Endothelial cell of umbilical vein (primary cell): ENCODE results near the gene LONP2. TPM values are rescaled to one million over a fixed set of nuclear protein-coding genes. Genes with fewer than 3 reads are reported as not detected.

Source experiments
- BruUV-seq: library from RNA; stranded (reverse); fragments of 400-500 nt; replicated peaks from 2 replicates; lab custom pipeline; 2021; lab: Mats Ljungman, UMichigan
- CTCF ChIA-PET: fragments of 300-600, 350-600 bp; sonication (Branson Sonifier 250); formaldehyde crosslinking; loops from one replicate; lab custom pipeline; 2021; ENCODE audit warnings: antibody characterized with exemption, inconsistent platforms; lab: Charles Lee
- POLR2A ChIA-PET: fragments of 300-600, 350-600 bp; sonication (Branson Sonifier 250); formaldehyde crosslinking; loops from one replicate; lab custom pipeline; 2021; ENCODE audit warnings: antibody characterized with exemption, inconsistent platforms; lab: Charles Lee
- DNase-seq: peaks from one replicate; pipeline ENCODE4 v3.0.0-alpha.2; 2011; ENCODE audit warnings: low read depth, low spot score
- FAIRE-seq: peaks from 2 replicates; lab custom pipeline; 2011; peaks lifted over from hg19 to GRCh38; lab: Jason Lieb, UNC
- H2AFZ ChIP-seq: 2 replicates; pipeline ENCODE4 v1.6.0; 2012; ENCODE audit warnings: low read depth, low read length, control low read depth, inconsistent platforms
- H3K27ac ChIP-seq: 2 replicates; pipeline ENCODE4 v1.5.1; 2011; ENCODE audit warnings: low read depth, mild to moderate bottlenecking, control low read depth, low read length, moderate library complexity; ENCODE audit not compliant: insufficient read depth
- H3K27me3 ChIP-seq, 2 experiments: 2 replicates each; pipeline versions ENCODE4 v1.6.0 to v1.6.1; 2011; ENCODE audit warnings: low read length in 2 of 2, mixed read lengths in 1 of 2; ENCODE audit not compliant: control insufficient read depth in 2 of 2, insufficient read depth in 2 of 2
- H3K36me3 ChIP-seq, 2 experiments: 2 replicates in 1 of 2; 3 replicates in 1 of 2; pipeline ENCODE4 v1.5.1; 2011; ENCODE audit warnings: low read length in 2 of 2, mild to moderate bottlenecking in 1 of 2, moderate library complexity in 1 of 2; ENCODE audit not compliant: control insufficient read depth in 2 of 2, insufficient read depth in 2 of 2; ENCODE audit errors: extremely low read depth in 1 of 2
- H3K4me1 ChIP-seq: 3 replicates; pipeline ENCODE4 v1.5.1; 2011; ENCODE audit warnings: mild to moderate bottlenecking, low read length; ENCODE audit not compliant: control insufficient read depth, insufficient read depth; ENCODE audit errors: extremely low read depth
- H3K4me2 ChIP-seq: 2 replicates; pipeline ENCODE4 v1.6.1; 2011; ENCODE audit warnings: low read length, control low read depth, mixed read lengths; ENCODE audit not compliant: insufficient read depth
- H3K4me3 ChIP-seq, 3 experiments: fragments of 200-600 bp in 1 of 3; sonication (generic), shearing (Covaris generic) in 1 of 3; replicated peaks in 1 of 3; 2 replicates each; pipeline ENCODE4 v1.5.1; 2011 to 2016; ENCODE audit warnings: control low read depth in 3 of 3, low read length in 3 of 3, mild to moderate bottlenecking in 2 of 3, inconsistent platforms in 1 of 3, low read depth in 1 of 3, moderate library complexity in 1 of 3; ENCODE audit not compliant: insufficient read depth in 1 of 3
- H3K79me2 ChIP-seq: 2 replicates; pipeline ENCODE4 v1.6.0; 2012; ENCODE audit warnings: low read length, inconsistent platforms; ENCODE audit not compliant: control insufficient read depth, insufficient read depth
- H3K9ac ChIP-seq: replicated peaks from 2 replicates; pipeline ENCODE3; 2011; ENCODE audit warnings: low read length, control low read depth; ENCODE audit not compliant: insufficient read depth; ENCODE audit errors: extremely low read depth
- H3K9me1 ChIP-seq: replicated peaks from 3 replicates; pipeline ENCODE4 v1.6.0; 2011; ENCODE audit warnings: mild to moderate bottlenecking, low read length; ENCODE audit not compliant: control insufficient read depth, insufficient read depth; ENCODE audit errors: extremely low read depth
- H3K9me3 ChIP-seq: replicated peaks from 2 replicates; pipeline ENCODE4 v1.5.1; 2012; ENCODE audit warnings: low read length, inconsistent platforms; ENCODE audit not compliant: control insufficient read depth, insufficient read depth
- H4K20me1 ChIP-seq: replicated peaks from 2 replicates; pipeline ENCODE3; 2011; ENCODE audit warnings: mild to moderate bottlenecking, low read length; ENCODE audit not compliant: control insufficient read depth, insufficient read depth; ENCODE audit errors: extremely low read depth
- EZH2 ChIP-seq: IDR thresholded peaks from 2 replicates; pipeline ENCODE4 v1.6.1; 2012; ENCODE audit warnings: borderline replicate concordance, low read depth, mild to moderate bottlenecking, moderate library complexity, low read length, inconsistent platforms; ENCODE audit not compliant: severe bottlenecking
- FOS ChIP-seq: IDR thresholded peaks from 2 replicates; pipeline ENCODE4 v1.6.1; 2011; ENCODE audit warnings: mild to moderate bottlenecking, low read length, moderate library complexity, borderline replicate concordance; ENCODE audit not compliant: insufficient read depth
- GATA2 ChIP-seq: IDR thresholded peaks from 2 replicates; pipeline ENCODE4 v1.7.0; 2011; ENCODE audit warnings: low read depth, mild to moderate bottlenecking, moderate library complexity, mixed read lengths, low read length; ENCODE audit not compliant: insufficient read length, insufficient read depth
- JUN ChIP-seq: IDR thresholded peaks from 2 replicates; pipeline ENCODE4 v1.6.1; 2011; ENCODE audit warnings: borderline replicate concordance, low read depth; ENCODE audit not compliant: insufficient read length, insufficient read depth
- MYC ChIP-seq: IDR thresholded peaks from one replicate; pipeline ENCODE4 v1.6.1; 2011; ENCODE audit warnings: mild to moderate bottlenecking, low read depth, low read length
- POLR2A ChIP-seq: IDR thresholded peaks from 2 replicates; pipeline ENCODE4 v1.6.1; 2012; ENCODE audit warnings: low read depth, mild to moderate bottlenecking, control low read depth, low read length
- POLR2AphosphoS5 ChIP-seq: IDR thresholded peaks from 2 replicates; pipeline ENCODE4 v1.6.1; 2012; ENCODE audit warnings: low read depth, mild to moderate bottlenecking, control low read depth, low read length, moderate library complexity; ENCODE audit not compliant: insufficient read depth
- dilution Hi-C: fragments of 300-500 bp; cut with MboI; formaldehyde crosslinking; loops from one replicate; pipeline ENCODE4 v1.15.0; 2019; ENCODE audit warnings: low sequenced_read_pairs; ENCODE audit not compliant: extremely low pct_ligation_motif_present
- intact Hi-C: fragments of 100-400 bp; cut with micrococcal nuclease; formaldehyde crosslinking; loops from one replicate; pipeline ENCODE4 v1.10.0; 2022
- polyA plus RNA-seq, 4 experiments: library from polyadenylated mRNA; depleted of rRNA in 3 of 4; stranded (reverse) in 3 of 4; unstranded in 1 of 4; fragments of >200 nt; gene quantifications; 2 replicates each; pipeline versions ENCODE4 v1.2.1 to v1.2.3, GENCODE V29; 2011 to 2012; ENCODE audit warnings: missing spikeins in 1 of 4
- total RNA-seq: library from RNA; stranded (reverse); gene quantifications from 2 replicates; pipeline ENCODE4 v1.2.3, GENCODE V29; 2021
- TF ChIP-seq, protein P1 (sequence below): IDR thresholded peaks from 2 replicates; pipeline ENCODE4 v1.6.1; 2011; ENCODE audit not compliant: insufficient read depth, insufficient read length
- TF ChIP-seq, protein P2 (sequence below), 2 donors: IDR thresholded peaks; 1 replicate in 1 of 2; 2 replicates in 1 of 2; pipeline ENCODE4 v1.5.1; 2011; ENCODE audit warnings: low read length in 2 of 2, mild to moderate bottlenecking in 2 of 2, moderate library complexity in 2 of 2, control low read depth in 1 of 2, inconsistent platforms in 1 of 2, low read depth in 1 of 2; ENCODE audit not compliant: insufficient read depth in 1 of 2; ENCODE audit errors: extremely low read depth in 1 of 2

LONP2 gene
- total and polyA plus RNA-seq, 2 donors (not counting 3 experiments of a cell fraction or from before 2014, with no cell fraction given): 13.5 to 38.4 TPM

DNA sequence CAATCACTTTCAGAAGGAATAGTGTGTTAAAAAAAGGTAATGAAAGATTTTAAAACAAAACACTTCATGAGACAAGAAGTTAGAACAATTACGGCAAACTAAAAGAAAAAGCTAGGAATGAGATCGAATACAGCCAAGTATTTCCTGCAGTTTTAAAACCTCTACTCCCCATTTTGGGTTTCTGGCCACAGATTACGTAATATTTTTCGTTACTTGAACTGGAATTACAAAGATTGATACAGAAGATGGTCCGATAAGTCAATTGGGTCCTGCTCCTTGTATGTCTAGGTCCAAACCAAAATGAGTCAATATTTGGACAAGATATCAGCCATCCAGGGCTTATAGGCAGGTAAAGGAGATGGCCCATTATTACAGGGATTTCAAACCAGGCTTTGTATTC lies 88.9 kb downstream of the LONP2 start:
- Histone ChIP-seq H3K4me2 (no peak overlapping the region), H3K9me3 (no peaks in the 10 kb centered on the region), H3K9me1 (no peaks in the 10 kb centered on the region), H2AFZ (no peak overlapping the region), H3K27me3 (no peaks in the 10 kb centered on the region), H3K9ac (no peak overlapping the region), H4K20me1 (no peaks in the 10 kb centered on the region), H3K36me3 (peaks cover 0 to 5% of the 10 kb centered on the region in 2 experiments), H3K79me2 (no peaks in the 10 kb centered on the region), H3K4me3 (no peak overlapping the region), H3K4me1 (peaks cover 2% of the 10 kb centered on the region), H3K27ac (no peak overlapping the region)
- ChIA-PET POLR2A (no interaction called here), CTCF (interaction anchor here (0.6 to 0.8 kb wide), 2 partner anchors 15 to 1424 kb away, joined by 3 to 4 read pairs; no protein-coding TSS in a partner anchor)
- no TSS peak for BruUV-seq
- dilution Hi-C loops: no loop called here
- no peak for DNase-seq
- no peak for TF ChIP-seq FOS
- no peak for TF ChIP-seq JUN
- no peak for TF ChIP-seq GATA2
- TF ChIP-seq, protein P1, sequence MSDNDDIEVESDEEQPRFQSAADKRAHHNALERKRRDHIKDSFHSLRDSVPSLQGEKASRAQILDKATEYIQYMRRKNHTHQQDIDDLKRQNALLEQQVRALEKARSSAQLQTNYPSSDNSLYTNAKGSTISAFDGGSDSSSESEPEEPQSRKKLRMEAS: no peak
- TF ChIP-seq POLR2AphosphoS5: no peak
- TF ChIP-seq MYC: no peak
- TF ChIP-seq EZH2: no peak
- TF ChIP-seq, protein P2, sequence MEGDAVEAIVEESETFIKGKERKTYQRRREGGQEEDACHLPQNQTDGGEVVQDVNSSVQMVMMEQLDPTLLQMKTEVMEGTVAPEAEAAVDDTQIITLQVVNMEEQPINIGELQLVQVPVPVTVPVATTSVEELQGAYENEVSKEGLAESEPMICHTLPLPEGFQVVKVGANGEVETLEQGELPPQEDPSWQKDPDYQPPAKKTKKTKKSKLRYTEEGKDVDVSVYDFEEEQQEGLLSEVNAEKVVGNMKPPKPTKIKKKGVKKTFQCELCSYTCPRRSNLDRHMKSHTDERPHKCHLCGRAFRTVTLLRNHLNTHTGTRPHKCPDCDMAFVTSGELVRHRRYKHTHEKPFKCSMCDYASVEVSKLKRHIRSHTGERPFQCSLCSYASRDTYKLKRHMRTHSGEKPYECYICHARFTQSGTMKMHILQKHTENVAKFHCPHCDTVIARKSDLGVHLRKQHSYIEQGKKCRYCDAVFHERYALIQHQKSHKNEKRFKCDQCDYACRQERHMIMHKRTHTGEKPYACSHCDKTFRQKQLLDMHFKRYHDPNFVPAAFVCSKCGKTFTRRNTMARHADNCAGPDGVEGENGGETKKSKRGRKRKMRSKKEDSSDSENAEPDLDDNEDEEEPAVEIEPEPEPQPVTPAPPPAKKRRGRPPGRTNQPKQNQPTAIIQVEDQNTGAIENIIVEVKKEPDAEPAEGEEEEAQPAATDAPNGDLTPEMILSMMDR (IDR thresholded peaks at IDR 0.05; ENCODE audit: extremely low read depth in 1 of 2, insufficient read depth in 1 of 2, low read depth in 1 of 2, low read length in 2 of 2): no peak
- TF ChIP-seq POLR2A: no peak
- FAIRE-seq: no peak
- intact Hi-C loops: no loop called here
